T-cell (primary cell): Measurements from ENCODE around the gene SCN5A. TPM values are rescaled to one million over a fixed set of nuclear protein-coding genes. Genes with fewer than 3 reads are reported as not detected.

Experiments used
- ATAC-seq, 4 experiments: fragments of 200-7000 bp in 3 of 4; fragments of 150-1000 bp in 1 of 4; cut with Tn5 transposase; replicated peaks in 1 of 4; 1 replicate in 3 of 4; 2 replicates in 1 of 4; pipeline ENCODE4 v1.10.0; 2021; ENCODE audit warnings: moderate library complexity in 3 of 4, mild to moderate bottlenecking in 2 of 4, moderate number of reproducible peaks in 1 of 4
- CTCF ChIA-PET, 2 donors: fragments of 300-600 bp; sonication (Branson Sonifier 250); formaldehyde crosslinking; loops; one replicate each; lab custom pipeline; 2022; ENCODE audit warnings: antibody characterized with exemption in 2 of 2; lab: Charles Lee
- POLR2A ChIA-PET, 2 donors: fragments of 300-600 bp; sonication (Branson Sonifier 250); formaldehyde crosslinking; loops; one replicate each; lab custom pipeline; 2022; ENCODE audit warnings: antibody characterized with exemption in 2 of 2; lab: Charles Lee
- DNase-seq, 35 experiments: peaks; one replicate each; pipeline versions ENCODE4 v3.0.0 to v3.0.0-alpha.2; 2013 to 2023
- H3K27ac ChIP-seq: one replicate; pipeline ENCODE4 v1.5.1; 2013; ENCODE audit warnings: low read length
- H3K27me3 ChIP-seq, 2 experiments: replicated peaks in 1 of 2; 1 replicate in 1 of 2; 2 replicates in 1 of 2; pipeline versions ENCODE4 v1.6.1 to v1.7.0; 2013; ENCODE audit warnings: low read length in 1 of 2, mixed read lengths in 1 of 2; ENCODE audit not compliant: control insufficient read depth in 2 of 2, insufficient read depth in 2 of 2; ENCODE audit errors: extremely low read depth in 1 of 2
- H3K36me3 ChIP-seq, 2 donors: 1 replicate in 1 of 2; 2 replicates in 1 of 2; pipeline versions ENCODE4 v1.6.1 to v1.7.0; 2013; ENCODE audit warnings: low read length in 1 of 2; ENCODE audit not compliant: control insufficient read depth in 2 of 2, insufficient read depth in 1 of 2; ENCODE audit errors: extremely low read depth in 1 of 2
- H3K4me1 ChIP-seq, 2 experiments: 1 replicate in 1 of 2; 2 replicates in 1 of 2; pipeline versions ENCODE4 v1.6.1 to v1.7.0; 2013; ENCODE audit warnings: low read length in 2 of 2, mixed read lengths in 1 of 2; ENCODE audit not compliant: insufficient read depth in 2 of 2, control insufficient read depth in 1 of 2; ENCODE audit errors: extremely low read depth in 1 of 2
- H3K4me3 ChIP-seq, 2 donors: 1 replicate in 1 of 2; 2 replicates in 1 of 2; pipeline versions ENCODE4 v1.5.1 to v1.7.0; 2013; ENCODE audit warnings: mild to moderate bottlenecking in 2 of 2, low read length in 1 of 2, moderate library complexity in 1 of 2; ENCODE audit not compliant: control insufficient read depth in 1 of 2; ENCODE audit errors: extremely low read depth in 1 of 2
- H3K9me3 ChIP-seq: 2 replicates; pipeline ENCODE4 v1.7.0; 2013
- H3K27ac Mint-ChIP-seq, 2 donors: one replicate each; pipeline ENCODE4 v1.8.0; 2020 to 2021; ENCODE audit warnings: mild to moderate bottlenecking in 2 of 2, mixed read lengths in 2 of 2
- H3K27me3 Mint-ChIP-seq, 2 donors: one replicate each; pipeline ENCODE4 v1.8.0; 2021 to 2022; ENCODE audit warnings: mixed read lengths in 2 of 2
- H3K36me3 Mint-ChIP-seq: one replicate; pipeline ENCODE4 v1.8.0; 2021; ENCODE audit warnings: mixed read lengths
- H3K4me1 Mint-ChIP-seq, 3 donors: one replicate each; pipeline ENCODE4 v1.8.0; 2020 to 2022; ENCODE audit warnings: mixed read lengths in 3 of 3, mild to moderate bottlenecking in 1 of 3
- H3K4me3 Mint-ChIP-seq, 3 donors: one replicate each; pipeline ENCODE4 v1.8.0; 2020 to 2022; ENCODE audit warnings: mild to moderate bottlenecking in 3 of 3, mixed read lengths in 3 of 3, moderate library complexity in 3 of 3
- H3K9me3 Mint-ChIP-seq, 3 donors: one replicate each; pipeline ENCODE4 v1.8.0; 2020 to 2022; ENCODE audit warnings: mixed read lengths in 3 of 3
- WGBS: methylation state at CpG from one replicate; pipeline ENCODE4 v1.1.5; 2013; ENCODE audit warnings: missing lambda C conversion rate; ENCODE audit not compliant: insufficient coverage; 5-methylcytosine and 5-hydroxymethylcytosine counted together
- total RNA-seq, 35 experiments: library from RNA in 6 of 35; stranded (reverse) in 6 of 35; fragments of 120-200 nt in 1 of 35; gene quantifications; one replicate each; pipeline versions ENCODE4 v1.2.1 to v1.2.4 and lab custom pipeline; 2013 to 2026

Gene SCN5A
- total RNA-seq, 5 donors from 2014 or later (not counting 1 experiment from before 2014, with no cell fraction given) = 0.12 to 0.47 (median 0.23) TPM; not detected in 2

DNA sequence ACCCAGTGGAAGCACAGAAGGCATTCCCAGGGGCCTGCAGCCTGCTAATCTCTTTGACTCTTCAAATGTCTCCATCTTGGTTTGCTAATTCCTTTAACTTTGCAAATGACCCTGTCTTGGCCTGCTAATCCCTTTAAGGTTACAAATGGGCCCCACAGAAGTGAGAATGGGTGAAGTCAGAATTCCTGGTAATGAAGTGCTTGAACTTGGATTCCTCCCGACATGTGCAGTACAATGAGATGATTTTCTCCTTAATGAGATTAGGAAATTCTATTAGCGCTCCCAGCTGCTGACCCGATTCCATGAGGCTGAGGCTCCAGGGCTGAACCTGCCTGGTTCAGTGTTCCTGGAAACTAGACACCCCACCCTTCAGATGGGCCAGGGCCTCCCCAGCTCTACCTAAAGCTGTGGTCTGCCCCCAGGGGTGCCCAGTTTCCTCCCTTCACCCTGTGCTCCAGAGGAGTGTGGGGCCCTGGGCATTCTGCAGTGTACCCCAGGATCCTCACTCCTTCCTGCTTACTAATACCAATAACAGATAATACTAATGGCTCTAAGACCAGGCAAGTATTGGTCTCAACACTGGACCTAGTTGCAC is 47.4 kb downstream of the SCN5A start:
- H3K4me1 ChIP-seq = no peaks in the 10 kb centered on the region
- H3K27ac ChIP-seq = no peak overlapping the region
- DNase-seq (no peak), ATAC-seq (no peak)
- ChIA-PET POLR2A (no interaction called here), CTCF (no interaction called here)
- Mint-ChIP-seq H3K27me3 (peaks cover 14 to 16% of the 10 kb centered on the region in 2 donors), H3K27ac (no peak overlapping the region), H3K4me3 (no peak overlapping the region), H3K9me3 (peaks cover 0 to 4% (median 0%) of the 10 kb centered on the region in 3 donors), H3K4me1 (no peaks in the 10 kb centered on the region), H3K36me3 (no peaks in the 10 kb centered on the region)
- peaks cover 0 to 14% of the 10 kb centered on the region in 2 experiments for H3K27me3 ChIP-seq
- no peaks in the 10 kb centered on the region for H3K9me3 ChIP-seq
- H3K4me3 ChIP-seq = no peak overlapping the region
- 94% methylated on average over 3 of the region's 3 CpGs for WGBS
- H3K36me3 ChIP-seq = no peaks in the 10 kb centered on the region

DNA sequence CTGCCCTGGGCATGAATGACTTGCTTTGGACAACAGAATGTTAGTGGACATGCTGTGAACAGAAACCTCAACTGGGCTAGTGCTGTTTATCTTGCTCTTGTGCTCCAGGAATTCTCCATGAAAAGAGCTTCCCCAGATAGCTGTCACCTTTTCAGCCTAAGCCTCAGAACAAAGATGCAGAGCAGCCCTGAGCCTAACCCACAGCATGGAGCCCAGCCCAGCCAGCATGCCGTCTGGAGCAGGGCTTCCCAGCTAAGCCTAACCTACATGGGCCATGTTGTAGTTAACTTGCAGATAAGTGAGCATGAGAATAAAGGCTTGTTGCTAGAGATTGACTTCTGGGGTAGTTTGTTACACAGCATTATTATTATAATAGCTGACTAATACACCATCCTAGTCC is 48.9 kb downstream of the SCN5A start:
- no peaks in the 10 kb centered on the region for H3K36me3 Mint-ChIP-seq

DNA sequence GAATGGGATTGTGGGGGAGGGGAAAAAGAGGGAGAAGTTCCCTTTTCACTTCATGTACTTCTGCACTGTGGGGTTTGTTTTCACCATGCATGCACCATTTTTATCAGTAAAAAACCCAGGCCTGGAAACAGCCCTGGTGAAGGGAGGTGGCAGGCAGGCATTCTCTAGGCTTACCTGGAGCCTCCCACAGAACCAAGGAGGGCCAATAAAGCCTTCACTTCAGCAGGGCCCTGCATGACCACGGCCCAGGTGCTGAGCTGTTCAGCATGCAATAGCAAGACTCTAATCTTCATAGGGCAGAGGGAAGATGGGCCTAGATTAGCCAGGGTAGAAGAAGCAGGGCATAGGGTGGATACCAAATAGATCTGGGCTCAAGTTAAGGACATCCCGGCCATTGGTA is 49.6 kb downstream of the SCN5A start:
- H3K4me3 ChIP-seq = no peak overlapping the region
- DNase-seq = no peak
- H3K27ac ChIP-seq = no peak overlapping the region
- Mint-ChIP-seq H3K9me3 (peaks cover 0 to 4% (median 0%) of the 10 kb centered on the region in 3 donors), H3K4me3 (no peak overlapping the region), H3K27ac (no peak overlapping the region), H3K36me3 (no peaks in the 10 kb centered on the region), H3K4me1 (no peaks in the 10 kb centered on the region), H3K27me3 (peaks cover 14 to 25% of the 10 kb centered on the region in 2 donors)
- H3K9me3 ChIP-seq = no peaks in the 10 kb centered on the region
- ChIA-PET CTCF (no interaction called here), POLR2A (no interaction called here)
- WGBS = 100% methylated on average over 1 of the region's 2 CpGs
- ATAC-seq = no peak
- peaks cover 0 to 11% of the 10 kb centered on the region in 2 experiments for H3K27me3 ChIP-seq
- no peaks in the 10 kb centered on the region for H3K4me1 ChIP-seq
- no peaks in the 10 kb centered on the region for H3K36me3 ChIP-seq

More for the DNA sequence above, 48.9 kb downstream of the SCN5A start:
- H3K4me1 ChIP-seq = no peaks in the 10 kb centered on the region
- no peak overlapping the region for H3K27ac ChIP-seq
- no peak overlapping the region for H3K4me3 ChIP-seq
- peaks cover 0 to 11% of the 10 kb centered on the region in 2 experiments for H3K27me3 ChIP-seq
- H3K4me3 Mint-ChIP-seq = no peak overlapping the region
- no peaks in the 10 kb centered on the region for H3K4me1 Mint-ChIP-seq
- H3K36me3 ChIP-seq = no peaks in the 10 kb centered on the region
- WGBS = no CpG with 5 or more reads among the region's 1 CpG
- POLR2A ChIA-PET = no interaction called here
- H3K9me3 ChIP-seq = no peaks in the 10 kb centered on the region
- H3K27ac Mint-ChIP-seq = no peak overlapping the region
- peaks cover 14 to 21% of the 10 kb centered on the region in 2 donors for H3K27me3 Mint-ChIP-seq
- CTCF ChIA-PET = no interaction called here
- no peak for DNase-seq
- peaks cover 0 to 4% (median 0%) of the 10 kb centered on the region in 3 donors for H3K9me3 Mint-ChIP-seq
- no peak for ATAC-seq

DNA sequence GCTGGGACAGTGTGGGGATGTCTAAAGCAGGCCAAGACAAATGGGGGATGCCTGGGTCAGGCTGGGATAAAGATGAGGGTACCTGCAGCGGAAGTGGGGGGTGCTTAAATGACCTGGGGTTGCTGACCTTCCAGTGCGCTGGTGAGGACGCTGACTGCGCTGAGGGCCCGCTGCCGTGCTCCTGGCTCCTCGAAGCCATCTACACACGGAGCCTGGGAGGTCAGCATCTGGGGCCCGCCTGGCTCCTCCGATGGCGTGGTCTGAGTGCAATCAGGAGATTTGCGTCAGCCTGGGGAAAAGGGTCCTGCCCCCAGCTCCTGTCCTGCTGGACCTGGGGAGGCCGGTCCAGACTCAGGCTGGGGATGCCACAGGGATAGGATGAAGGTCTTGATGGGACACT is 50.7 kb downstream of the SCN5A start:
- ChIA-PET CTCF (no interaction called here), POLR2A (no interaction called here)
- H3K36me3 ChIP-seq = no peaks in the 10 kb centered on the region
- no peak overlapping the region for H3K4me3 ChIP-seq
- ATAC-seq (no peak), DNase-seq (no peak)
- H3K27ac ChIP-seq = no peak overlapping the region
- H3K9me3 ChIP-seq = no peaks in the 10 kb centered on the region
- Mint-ChIP-seq H3K4me1 (no peaks in the 10 kb centered on the region), H3K27me3 (peaks cover 21 to 29% of the 10 kb centered on the region in 2 donors), H3K9me3 (peaks cover 0 to 4% (median 0%) of the 10 kb centered on the region in 3 donors), H3K27ac (no peak overlapping the region), H3K36me3 (no peaks in the 10 kb centered on the region), H3K4me3 (no peak overlapping the region)
- no peaks in the 10 kb centered on the region for H3K4me1 ChIP-seq
- WGBS = 90% methylated on average over 12 of the region's 13 CpGs
- H3K27me3 ChIP-seq = peaks cover 0 to 11% of the 10 kb centered on the region in 2 experiments

DNA sequence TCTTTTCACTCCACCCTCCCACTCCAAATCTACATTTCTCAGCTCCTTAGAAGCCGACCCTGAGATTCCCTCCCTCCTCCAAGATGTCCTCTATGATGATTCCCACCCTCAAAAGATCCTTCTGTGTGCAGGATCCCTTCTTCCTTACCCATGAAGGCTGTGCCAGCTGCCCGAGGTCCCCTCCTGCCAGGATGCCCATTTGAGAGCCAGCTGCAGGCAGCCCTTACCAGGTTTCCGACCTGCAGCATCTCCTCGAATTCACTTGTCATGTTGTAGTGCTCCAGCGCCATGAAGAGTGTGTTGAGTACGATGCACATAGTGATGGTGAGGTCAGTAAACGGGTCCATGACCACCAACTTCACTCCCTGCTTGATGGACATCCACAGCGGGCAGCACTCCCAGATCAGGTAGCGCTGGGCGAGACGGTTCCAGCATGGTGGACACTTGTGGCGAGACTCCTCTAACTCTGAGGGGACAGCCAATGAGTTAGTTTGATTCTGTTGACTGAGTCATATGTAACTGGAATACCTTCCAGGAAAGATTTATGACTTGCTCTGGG is 51.9 kb downstream of the SCN5A start:
- no peaks in the 10 kb centered on the region for H3K4me1 Mint-ChIP-seq

DNA sequence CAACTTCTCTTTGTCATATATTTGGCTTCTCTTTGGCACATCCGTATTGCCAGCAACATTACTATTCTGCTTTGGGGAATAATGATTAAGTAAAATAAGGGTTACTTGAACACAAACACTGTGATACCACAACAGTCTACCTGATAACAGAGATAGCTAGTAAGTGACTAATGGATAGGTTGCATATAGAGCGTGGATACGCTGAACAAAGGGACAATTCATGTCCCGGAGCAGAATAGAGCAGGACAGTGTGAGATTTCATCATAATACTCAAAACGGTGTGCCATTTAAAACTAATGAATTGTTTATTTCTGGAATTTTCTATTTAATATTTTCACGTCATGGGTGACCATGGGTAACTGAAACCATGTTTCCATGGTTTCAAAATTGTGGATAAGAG is 54.1 kb downstream of the SCN5A start:
- no peaks in the 10 kb centered on the region for H3K36me3 ChIP-seq
- no peaks in the 10 kb centered on the region for H3K36me3 Mint-ChIP-seq
- ATAC-seq = no peak
- DNase-seq = no peak
- 80% methylated on average over 2 of the region's 6 CpGs for WGBS
- H3K27ac ChIP-seq = no peak overlapping the region
- peaks cover 24 to 34% of the 10 kb centered on the region in 2 donors for H3K27me3 Mint-ChIP-seq
- H3K9me3 Mint-ChIP-seq = no peaks in the 10 kb centered on the region
- no peak overlapping the region for H3K27ac Mint-ChIP-seq
- CTCF ChIA-PET = no interaction called here
- no peak overlapping the region for H3K4me3 Mint-ChIP-seq
- POLR2A ChIA-PET = no interaction called here
- H3K4me1 ChIP-seq = no peaks in the 10 kb centered on the region
- no peaks in the 10 kb centered on the region for H3K4me1 Mint-ChIP-seq
- no peak overlapping the region for H3K4me3 ChIP-seq
- H3K27me3 ChIP-seq = peaks cover 0 to 13% of the 10 kb centered on the region in 2 experiments
- no peaks in the 10 kb centered on the region for H3K9me3 ChIP-seq

More for the DNA sequence above, 51.9 kb downstream of the SCN5A start:
- no peak overlapping the region for H3K4me3 ChIP-seq
- H3K9me3 ChIP-seq = no peaks in the 10 kb centered on the region
- Mint-ChIP-seq H3K27ac (no peak overlapping the region), H3K9me3 (peaks cover 0 to 4% (median 0%) of the 10 kb centered on the region in 3 donors), H3K4me3 (no peak overlapping the region), H3K27me3 (peaks cover 24 to 31% of the 10 kb centered on the region in 2 donors), H3K36me3 (no peaks in the 10 kb centered on the region)
- DNase-seq (no peak), ATAC-seq (no peak)
- H3K27me3 ChIP-seq = peaks cover 0 to 13% of the 10 kb centered on the region in 2 experiments
- 90% methylated on average over 7 of the region's 12 CpGs for WGBS
- POLR2A ChIA-PET = interaction anchor here in 1 of 2 donors (0.6 kb wide), 1 partner anchor 542 kb away, joined by 4 read pairs; no protein-coding TSS in a partner anchor
- no peaks in the 10 kb centered on the region for H3K4me1 ChIP-seq
- no peak overlapping the region for H3K27ac ChIP-seq
- CTCF ChIA-PET = no interaction called here
- no peaks in the 10 kb centered on the region for H3K36me3 ChIP-seq
